Mesenteric fat pad (tissue), 1 donor: ENCODE data around the gene OTX2. TPM values are rescaled to one million over a fixed set of nuclear protein-coding genes. Genes with fewer than 3 reads are reported as not detected.

Experiments
- DNase-seq: peaks from one replicate; pipeline ENCODE4 v3.0.0-alpha.2; 2020; ENCODE audit warnings: low spot score
- total RNA-seq: library from RNA; stranded (reverse); fragmentation: NEBNext Ultra II Directional; extraction: Animal tissue kit (Norgen Biotek cat#: 25700); gene quantifications from one replicate; pipeline ENCODE4 v1.2.1, GENCODE V29; 2021
- donor health status: DM: yes; HTN: yes; CAD: no.

Gene OTX2
- total RNA-seq, 1 donor from 2014 or later, result not detected

DNA sequence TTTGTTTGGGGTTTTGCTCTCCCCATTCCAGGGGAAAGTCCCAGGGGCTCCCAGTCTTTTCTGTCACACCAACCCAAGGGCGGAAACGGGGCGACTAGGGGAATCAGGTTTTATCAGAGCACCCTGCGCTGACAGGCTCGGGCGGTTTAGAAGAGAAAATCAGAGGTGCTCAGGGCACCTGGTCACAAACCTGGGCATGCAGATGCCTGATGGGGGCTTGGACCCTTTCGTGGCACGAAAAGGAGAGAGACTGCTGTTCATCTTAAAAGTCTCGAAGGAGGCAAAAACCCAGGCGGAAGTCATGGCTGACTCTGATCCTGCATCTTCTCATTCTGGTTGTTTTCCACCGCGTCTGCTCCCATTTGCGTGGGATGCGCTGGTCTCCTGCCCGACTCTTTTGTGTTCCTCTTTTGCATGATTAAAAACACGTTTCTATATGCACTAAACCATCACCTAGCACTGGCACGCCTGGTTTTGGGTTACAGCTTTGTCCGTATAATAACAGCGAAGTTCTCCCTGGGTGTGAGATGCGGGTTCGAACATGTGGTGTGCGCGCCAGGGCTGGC lies 13.2 kb downstream of the OTX2 start:
- DNase-seq, result no peak

DNA sequence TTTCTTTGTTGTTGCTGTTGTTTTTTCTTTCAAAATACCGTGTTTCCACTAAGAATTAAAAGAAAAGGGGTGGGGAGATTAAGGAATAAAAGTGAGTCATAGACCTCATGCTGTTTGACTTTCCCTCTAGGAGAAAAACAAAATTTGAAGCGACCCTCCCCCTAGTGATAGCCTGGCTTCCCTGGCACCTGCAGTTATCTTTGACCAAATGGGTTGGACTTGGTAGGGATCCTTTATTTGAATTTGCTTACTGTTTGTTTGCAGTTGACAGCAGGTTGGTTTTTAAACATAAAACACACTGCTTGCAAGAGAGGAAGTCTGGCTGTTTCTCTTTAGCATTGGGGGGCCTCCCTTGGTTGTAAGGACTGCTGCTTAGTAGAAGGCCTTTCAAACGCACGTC lies 14.0 kb downstream of the OTX2 start:
- DNase-seq, result no peak

- DNase-seq, result no peak
Measured at GRCh38 chr14:56795284-56795622, 15.0 kb downstream of the OTX2 start.

- DNase-seq, result no peak
Measured at GRCh38 chr14:56794557-56795283, 15.6 kb downstream of the OTX2 start.

GRCh38 chr14:56794088-56794556 lies 16.2 kb downstream of the OTX2 start:
- DNase-seq, result no peak

DNA sequence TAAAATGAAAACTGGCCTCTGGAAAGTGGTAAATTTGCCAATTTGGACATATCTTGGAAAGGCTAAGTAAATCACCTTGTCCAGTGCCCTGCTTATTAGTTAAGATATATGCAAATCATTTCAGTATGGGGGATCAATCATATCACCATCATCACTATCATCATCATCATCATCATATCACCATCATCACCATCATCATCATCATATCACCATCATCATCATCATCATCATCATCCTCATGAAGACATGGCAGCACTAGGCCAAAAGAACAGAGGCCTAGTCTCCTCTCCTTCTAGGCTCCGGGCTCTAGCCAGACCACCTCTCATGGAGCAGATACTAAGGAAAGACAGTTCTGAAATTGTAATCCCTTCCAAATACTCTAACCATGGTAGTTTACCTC lies 20.3 kb downstream of the OTX2 start:
- DNase-seq, result no peak

DNA sequence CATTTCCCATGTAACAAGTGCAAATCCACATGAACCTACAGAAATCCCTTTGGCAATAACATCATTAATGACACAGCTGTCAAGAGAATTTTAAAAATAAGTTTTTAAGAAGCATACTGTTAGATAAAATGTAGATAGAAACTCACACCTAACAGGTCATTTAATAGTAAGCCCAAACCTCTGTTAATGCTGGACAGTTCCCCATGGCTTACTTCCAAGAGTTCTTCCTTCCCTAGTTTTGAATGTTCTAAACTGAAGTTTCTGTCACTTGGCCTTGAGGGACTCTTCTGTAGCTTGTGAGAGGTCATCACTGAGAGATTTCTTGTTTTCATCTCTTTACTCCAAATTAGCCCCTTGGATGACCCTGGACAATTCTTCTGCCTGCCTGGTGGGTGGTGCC lies 22.7 kb downstream of the OTX2 start:
- DNase-seq, result no peak

GRCh38 chr14:56782711-56783110 lies 27.6 kb downstream of the OTX2 start:
- DNase-seq, result no peak

GRCh38 chr14:56774503-56774902 lies 35.8 kb downstream of the OTX2 start:
- no peak for DNase-seq

- DNase-seq, result no peak
Measured at GRCh38 chr14:56770512-56770911, 39.8 kb downstream of the OTX2 start.

DNA sequence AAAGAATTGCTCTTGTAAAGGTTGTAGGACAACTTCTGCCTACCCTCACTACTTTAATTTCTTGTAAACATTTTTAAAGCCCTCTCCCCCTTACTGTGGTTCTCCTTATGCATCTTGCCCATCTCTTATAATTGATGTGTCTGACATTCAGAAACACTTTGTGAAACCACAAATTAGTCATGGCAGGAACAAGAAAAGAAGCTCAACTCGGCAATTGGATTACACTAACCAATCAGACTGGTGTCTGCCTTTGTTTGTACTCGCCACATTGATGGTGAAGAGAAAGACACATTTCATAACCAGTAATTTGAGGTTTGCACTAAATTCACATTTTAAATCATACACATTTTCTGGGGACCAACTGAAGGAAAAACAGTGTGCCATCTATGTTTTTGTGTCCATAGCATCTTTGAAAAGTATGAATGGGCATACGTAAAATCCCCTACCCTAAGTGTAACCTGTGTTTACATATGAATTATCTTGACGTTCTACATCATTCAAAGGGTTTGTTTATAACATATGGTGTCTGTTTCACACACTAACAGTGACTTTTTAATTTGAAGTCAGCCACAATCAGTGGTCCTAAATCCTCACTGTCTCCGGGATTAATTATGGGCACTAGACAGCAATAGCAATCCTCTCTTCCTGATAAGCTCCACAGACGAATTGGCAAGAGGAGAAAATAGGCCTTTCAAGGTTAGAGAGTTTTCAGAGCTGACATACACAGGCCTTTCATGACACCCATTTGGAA lies 49.9 kb downstream of the OTX2 start:
- no peak for DNase-seq

GRCh38 chr14:56759633-56760032 lies 50.6 kb downstream of the OTX2 start:
- DNase-seq, result no peak

- DNase-seq, result no peak
Measured at GRCh38 chr14:56759094-56759493, 51.2 kb downstream of the OTX2 start.

DNA sequence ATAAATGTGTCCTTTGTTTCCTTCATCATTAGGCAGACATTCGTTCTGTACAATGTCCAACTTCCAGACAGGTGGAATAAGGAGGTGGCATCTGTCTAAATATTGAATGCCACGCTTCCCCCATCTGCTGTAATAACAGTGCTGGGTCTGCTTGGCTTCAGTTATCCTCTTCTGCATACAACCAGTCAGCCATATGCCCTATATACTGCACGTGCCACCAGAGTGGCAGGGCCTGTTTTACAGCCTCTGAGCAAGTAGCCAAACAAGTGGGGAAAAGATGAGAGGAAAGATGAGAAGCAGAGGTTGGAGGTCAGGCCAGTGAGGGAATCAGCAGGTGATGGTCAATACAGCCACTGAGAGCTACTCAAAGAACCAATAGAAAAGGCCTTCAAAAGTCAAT lies 55.4 kb downstream of the OTX2 start:
- no peak for DNase-seq

DNA sequence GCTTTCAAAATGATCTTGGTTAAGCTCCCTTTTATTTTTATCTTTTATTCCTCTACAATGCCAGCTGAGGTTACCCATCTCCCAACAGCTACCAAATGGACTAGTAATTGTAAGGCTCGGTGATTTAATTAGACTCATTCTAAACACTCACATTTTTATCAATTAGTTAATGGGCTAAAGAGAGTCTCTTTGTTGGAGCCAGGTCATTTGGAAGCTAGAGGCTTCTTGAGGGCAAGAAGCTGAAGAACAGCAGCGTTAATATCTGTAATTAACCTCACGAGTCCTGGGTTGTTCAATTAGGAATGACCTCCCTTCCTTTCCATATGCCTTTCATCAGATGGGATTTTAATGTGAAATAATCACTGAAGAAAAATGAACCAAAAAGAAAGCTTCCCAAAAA lies 56.9 kb downstream of the OTX2 start:
- DNase-seq, result no peak

- DNase-seq, result no peak
Measured at GRCh38 chr14:56752428-56752827, 57.9 kb downstream of the OTX2 start.

GRCh38 chr14:56751471-56751870 lies 58.8 kb downstream of the OTX2 start:
- DNase-seq, result no peak

Other genes with a start within 250 kb of the OTX2 start
- 11.9 TPM for gene TMEM260, start 230.7 kb downstream of the OTX2 start, total RNA-seq